ENCODE data around the gene THOC2.

GRCh38 chrX:123648028-123648810 lies 84.6 kb downstream of the THOC2 start:
- TF ChIP-seq POLR2A (IDR thresholded peaks at IDR 0.05), result no peak
- TF ChIP-seq POLR2AphosphoS5 (IDR thresholded peaks at IDR 0.05), result no peak
- TF ChIP-seq CTCF (IDR thresholded peaks at IDR 0.05), result no peak

Data from prostate gland (tissue), 2 donors.